Measurements from ENCODE around the gene TSC1.
"Not testable (repeated sequence)": the region's sequence is repeated elsewhere in the genome, so short reads cannot be mapped to it uniquely, and the experiment has no call there.

- TF ChIP-seq, protein P1, sequence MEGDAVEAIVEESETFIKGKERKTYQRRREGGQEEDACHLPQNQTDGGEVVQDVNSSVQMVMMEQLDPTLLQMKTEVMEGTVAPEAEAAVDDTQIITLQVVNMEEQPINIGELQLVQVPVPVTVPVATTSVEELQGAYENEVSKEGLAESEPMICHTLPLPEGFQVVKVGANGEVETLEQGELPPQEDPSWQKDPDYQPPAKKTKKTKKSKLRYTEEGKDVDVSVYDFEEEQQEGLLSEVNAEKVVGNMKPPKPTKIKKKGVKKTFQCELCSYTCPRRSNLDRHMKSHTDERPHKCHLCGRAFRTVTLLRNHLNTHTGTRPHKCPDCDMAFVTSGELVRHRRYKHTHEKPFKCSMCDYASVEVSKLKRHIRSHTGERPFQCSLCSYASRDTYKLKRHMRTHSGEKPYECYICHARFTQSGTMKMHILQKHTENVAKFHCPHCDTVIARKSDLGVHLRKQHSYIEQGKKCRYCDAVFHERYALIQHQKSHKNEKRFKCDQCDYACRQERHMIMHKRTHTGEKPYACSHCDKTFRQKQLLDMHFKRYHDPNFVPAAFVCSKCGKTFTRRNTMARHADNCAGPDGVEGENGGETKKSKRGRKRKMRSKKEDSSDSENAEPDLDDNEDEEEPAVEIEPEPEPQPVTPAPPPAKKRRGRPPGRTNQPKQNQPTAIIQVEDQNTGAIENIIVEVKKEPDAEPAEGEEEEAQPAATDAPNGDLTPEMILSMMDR (IDR thresholded peaks at IDR 0.05) = not testable (repeated sequence)
- not testable (repeated sequence) for TF ChIP-seq POLR2A (IDR thresholded peaks at IDR 0.05)
These were observed 23.5 kb upstream of the TSC1 start for GRCh38 chr9:132967908-132968307.

All from Peyer's patch (tissue), 4 donors.